ENCODE data around the gene ZNF423.

Gene ZNF423

DNA sequence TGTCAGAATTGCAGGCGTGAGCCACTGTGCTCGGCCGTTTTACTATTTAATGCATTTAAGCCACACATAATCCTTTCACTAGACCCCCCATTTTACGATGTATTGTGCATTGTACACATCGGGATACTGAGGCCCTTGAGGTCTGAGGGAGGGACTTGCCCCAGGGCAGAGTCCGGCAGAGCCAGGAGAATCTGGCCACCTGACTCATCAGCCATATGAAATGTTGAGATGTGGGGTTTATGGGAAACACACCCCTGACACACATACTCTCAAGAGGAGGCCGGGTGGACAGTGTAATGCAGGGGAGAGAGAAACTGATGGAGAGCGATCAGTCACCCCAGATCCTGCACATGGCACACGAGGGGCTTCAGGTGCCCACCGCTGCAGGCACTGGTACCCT is 196.6 kb downstream of the ZNF423 start:
- DNase-seq: no peak

DNA sequence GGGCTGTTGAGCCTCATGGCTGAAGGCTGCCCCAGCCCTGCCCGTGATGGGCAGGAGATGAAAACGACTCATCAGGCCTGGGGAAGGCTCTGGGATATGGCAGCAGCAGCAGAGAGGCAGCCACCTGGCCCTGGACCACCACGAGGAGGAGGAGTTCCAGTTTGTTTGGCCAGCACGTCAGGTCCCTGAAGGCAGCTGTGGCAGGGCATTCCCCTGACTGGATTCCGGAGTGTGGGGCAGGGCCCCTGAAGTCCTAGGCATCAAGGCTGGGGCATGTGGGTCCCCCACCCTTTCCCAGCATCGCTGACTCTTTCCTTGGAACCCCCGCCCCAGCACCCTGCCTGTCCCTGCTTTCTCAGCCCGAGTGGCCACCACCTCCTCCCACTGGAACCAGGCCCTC is 197.4 kb downstream of the ZNF423 start:
- no peak for DNase-seq

DNA sequence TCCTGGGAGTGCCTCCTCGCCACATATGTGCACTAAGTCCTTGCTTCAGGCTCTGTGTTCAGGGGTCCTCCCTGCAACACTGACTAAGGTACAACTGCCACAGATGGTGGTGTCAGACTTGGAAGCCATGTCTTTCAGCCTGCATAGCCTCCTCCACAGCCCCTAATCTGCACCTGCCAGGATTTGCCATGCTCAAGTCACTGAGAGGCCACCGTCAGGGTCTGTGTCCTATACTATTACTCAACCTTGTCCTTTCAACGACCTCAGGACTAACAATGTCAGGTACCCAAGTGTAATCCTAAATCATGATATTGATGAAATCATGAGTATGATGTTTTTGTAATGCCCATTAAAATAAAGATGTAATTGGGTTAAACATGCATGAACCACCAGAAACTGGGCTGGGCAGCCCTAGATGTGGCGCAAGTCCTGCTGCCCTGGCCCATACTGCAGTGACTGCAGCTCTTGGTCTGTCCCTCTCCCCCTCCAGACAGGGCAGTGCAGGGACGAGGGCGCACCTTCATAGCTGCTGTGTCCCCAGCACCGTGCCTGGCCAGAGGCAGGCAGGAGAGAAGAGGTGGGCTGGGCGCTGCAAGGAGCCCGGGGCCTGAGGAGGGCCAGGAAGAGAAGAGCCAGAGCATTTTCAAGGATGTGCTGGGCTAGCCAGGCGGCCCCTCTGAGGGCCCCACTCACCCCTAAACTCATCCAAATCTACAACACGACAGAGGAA is 198.0 kb downstream of the ZNF423 start:
- no peak for DNase-seq

DNA sequence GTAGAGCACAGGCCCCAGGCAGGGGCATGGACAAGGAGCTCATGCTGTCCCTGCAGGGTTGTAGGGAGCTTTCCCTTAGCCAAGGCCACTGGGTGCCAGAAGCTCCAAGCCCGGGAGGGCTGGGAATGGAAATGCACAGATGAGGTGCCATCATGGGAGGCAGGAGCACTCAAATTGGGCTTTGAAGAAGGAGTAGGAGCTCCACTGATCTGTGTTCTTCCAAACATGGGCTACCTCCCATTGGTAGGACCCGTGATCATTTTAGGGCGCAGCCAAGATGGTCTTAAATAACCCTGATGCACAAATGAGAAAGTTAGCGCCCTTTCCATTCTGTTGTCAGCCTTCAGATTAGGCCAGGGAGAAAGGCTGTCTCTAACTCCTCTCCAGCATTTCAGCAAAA is 201.5 kb downstream of the ZNF423 start:
- no peak for DNase-seq

DNA sequence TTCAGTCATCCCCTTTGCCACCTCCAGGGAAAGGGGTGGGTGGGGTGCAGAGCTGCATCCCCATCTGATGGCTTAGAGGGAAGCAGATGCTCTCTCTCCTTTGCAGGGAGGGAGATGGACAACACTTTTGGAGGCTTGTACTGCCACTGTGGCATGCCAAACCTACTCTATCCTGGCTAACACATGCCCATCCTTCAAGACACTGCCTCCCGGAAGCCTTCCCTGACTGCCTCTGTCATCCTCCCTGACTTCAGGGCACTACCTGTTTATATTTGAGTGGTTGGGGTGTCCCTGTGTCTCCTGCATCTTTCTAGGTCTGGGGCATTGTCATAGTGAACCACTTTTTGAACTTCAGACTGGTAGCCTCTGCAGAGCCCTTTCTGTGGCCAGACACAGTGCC is 202.3 kb downstream of the ZNF423 start:
- no peak for DNase-seq

DNA sequence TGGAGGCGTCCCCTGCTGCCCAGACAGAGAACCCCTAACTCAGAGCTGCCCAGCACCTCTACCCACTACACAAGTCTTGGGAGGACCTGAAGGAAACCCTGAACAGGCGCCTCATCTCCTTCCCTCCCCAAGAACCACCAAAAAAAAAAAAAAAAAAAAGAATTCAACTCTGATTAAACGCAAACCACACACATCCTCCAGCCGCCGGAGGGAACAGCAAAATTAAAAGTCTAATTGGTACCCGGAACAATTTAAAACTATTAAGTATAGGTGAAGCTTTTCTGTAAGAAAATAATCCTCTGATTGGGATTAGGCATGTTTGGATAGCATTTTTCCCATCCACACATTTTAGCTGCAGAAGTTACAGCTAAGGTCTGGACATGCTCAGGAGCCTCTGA is 202.7 kb downstream of the ZNF423 start:
- DNase-seq: no peak

DNA sequence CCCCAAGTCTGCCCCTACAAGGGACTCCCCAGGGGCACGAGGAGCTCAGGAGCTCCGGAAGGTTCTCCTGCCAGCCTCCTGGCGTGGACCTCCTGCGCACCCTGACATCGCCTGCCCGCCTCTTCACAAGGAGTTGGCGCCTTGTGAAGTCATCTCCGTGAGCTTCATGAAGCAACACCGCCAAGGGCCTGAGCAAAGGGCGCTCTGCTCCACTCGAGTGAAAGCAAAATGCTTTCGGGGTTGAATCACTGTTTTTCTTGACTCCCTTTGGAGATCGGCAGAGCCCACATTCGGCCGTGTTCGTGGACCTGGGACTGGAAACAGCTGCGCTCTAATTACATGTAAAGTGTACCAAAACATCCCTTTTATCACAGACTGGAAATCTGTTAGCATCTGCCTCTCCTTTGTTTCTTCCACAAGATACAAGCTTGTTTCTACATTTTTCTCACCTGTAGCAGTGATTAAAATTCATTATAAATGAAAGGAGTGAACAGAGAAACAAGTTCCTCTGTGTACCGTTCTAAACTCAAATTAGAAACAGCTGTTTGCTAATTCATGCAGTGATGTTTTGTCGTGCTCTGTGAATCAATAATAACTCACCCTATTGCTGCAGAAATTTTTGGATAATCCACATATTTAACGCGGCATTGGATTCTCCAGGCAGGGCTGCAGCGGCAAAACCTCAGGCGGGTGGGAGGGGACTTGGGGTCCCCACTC is 203.3 kb downstream of the ZNF423 start:
- DNase-seq: no peak

DNA sequence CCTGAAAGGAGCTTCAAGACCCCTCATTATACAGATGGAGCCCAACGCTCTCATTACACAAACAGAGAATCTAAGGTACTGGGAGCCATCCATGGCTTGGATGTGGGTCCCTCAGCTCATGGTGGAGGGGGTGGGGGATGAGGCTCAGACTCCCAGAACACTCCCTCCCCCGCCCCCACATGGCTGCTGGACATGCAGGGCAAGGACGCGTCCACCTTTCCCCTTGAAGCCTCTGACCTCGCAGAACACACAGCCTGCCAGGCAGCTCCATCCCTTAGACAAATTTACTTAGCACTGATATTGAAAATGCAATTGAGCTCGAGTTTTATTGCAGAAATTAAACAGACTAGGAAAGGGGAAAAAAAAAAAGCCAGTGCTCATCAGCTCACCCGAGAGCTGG is 203.9 kb downstream of the ZNF423 start:
- no peak for DNase-seq

DNA sequence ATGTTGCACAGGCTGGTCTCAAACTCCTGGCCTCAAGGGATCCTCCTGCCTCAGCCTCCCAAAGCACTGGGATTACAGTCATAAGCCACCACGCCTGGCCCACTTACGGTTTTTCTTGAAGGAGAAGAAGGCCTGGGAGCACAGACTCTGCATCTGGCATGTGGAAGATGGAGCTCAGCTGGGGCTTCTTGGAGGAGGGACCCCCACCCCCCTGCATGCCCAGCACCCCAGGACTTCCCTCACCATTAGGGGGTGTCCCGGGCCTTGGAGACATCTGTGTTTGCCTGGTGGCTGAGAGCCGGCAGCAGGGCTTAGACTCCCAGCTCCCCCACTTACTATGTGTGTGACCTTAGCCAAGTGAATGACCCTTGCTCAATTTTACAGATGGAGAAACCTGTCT is 204.7 kb downstream of the ZNF423 start:
- no peak for DNase-seq

DNA sequence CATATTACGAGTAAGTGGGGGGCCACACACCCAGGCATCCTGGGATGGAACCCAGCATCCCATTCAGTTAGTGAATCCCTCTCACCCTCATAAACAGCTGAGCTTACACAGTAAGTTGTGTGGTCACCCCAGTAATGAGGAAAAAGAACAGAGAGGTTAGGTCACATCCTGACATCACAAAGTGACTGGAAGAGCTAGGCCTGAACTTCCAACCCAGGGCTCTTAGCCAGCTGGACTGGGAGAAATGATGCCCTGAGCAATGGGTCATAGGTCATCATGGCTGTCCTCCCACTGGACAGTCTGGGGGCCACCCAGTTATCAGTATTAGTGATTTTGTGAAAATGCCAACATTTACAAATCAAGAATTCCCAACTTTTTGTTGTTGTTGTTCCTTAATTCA is 205.3 kb downstream of the ZNF423 start:
- no peak for DNase-seq

DNA sequence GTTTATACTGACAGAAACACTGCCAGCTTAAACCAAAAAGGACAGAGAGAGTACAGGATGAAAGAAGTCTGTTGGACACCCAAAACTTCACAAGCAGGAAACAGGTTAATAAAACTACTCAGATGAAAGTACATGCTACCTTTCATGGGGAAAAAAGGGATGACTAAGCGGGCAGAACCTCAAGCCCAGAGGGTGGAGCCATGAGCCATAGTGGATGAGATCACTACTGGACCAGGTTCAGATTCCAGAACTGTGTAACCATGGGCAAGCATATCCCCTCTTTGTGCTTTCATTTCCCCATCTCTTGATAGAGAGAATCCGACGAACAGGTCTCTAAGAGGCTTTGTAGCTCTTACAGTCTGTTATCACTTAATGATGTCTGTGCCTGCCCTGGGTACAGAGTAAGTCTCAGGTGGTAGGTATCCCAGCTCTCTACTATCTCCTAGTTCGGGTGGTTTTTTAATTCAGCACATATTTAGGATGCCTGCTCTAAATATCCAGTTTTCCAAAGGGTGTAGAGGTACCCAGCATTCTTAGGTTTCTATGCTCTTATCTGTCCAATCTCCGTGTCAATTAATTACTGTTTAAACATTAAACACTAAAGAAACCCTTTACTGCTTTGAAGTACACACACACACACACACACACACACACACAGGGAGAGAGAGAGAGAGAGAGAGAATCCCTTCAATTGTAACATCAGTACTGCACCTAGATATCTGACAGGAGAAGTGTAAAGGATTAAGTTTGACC is 206.7 kb downstream of the ZNF423 start:
- no peak for DNase-seq

DNA sequence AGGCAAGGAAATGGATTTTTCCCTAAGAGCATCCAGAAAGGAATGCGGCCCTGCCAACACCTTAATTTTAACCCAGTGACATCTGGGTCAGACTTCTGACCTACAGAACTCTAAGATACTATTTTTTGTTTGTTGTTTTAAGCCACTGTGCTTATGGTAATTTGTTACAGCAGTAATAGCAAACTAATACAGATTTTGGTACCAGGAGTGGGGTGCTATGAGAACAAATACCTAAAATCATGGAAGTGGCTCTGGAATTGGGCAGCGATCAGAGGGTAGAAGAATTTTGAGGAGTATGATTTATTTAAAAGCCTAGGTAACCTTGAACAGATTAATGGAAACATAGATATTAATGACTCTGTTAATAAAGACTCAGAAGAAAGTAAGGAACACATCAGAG is 208.2 kb downstream of the ZNF423 start:
- DNase-seq: no peak

DNA sequence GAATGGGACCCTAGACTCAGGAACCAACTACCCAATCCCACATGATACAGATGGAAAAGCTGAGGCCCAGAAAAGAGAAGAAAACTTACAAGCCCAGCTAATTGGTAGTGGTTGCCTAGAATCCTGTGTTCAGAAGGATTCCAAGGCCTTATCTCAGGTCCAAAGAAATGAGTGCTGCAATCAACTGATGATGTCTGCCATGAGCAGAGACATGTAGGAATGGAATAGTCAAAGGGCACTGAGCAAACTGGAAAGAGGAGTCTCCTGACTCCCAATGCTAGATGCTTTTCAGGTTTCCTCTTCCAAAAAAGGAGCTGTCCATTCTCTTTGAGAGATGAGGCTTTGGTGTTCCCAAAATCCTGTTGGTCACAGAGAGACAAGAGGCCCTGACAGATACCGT is 210.6 kb downstream of the ZNF423 start:
- no peak for DNase-seq

DNA sequence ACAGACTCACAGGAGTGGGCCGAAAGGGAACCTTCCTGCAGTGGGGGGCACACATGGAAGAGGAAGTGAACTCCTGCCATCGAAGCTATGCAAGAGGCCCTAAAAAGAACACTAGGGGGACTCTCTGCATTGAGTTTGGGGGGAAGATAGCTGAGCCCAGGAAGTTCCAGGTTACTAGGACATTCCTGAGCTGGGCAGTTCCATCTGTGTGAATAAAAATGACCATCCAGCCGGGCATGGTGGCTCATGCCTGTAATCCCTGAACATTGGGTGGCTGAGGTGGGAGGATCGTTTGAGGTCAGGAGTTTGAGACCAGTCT is 211.8 kb downstream of the ZNF423 start:
- DNase-seq: no peak

DNA sequence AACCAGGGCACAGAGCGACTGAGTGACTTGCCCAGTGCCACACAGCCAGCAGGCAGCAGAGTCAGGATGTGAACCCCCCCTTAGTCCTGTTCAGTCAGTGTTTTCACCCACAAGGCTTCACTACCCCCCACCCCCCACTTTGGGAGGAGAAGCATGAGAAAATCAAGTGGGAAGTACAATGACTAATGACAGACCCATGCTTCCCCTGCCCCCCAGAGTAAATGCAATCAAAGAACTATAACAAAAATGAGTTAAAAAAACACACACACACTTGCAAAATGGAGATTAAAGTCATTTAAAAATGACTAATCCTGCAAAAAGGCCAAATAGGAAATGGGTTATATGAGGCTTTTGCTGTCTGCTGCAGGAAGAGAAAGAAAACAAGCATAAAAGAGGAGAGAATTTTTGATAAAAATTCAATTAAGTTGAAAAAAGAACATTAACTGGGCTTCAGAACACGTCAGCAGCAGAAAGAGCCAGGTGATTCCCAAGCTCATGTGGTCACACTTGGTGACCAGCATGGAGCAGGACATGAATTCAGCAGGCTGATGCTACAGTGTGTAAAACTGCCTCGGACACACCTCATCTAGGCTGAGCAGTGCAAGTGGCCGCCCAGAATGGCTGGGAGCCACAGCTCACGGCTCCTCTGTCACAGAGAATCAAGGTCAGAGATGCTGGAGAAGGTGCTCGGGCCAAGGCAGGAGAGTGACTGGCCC is 212.3 kb downstream of the ZNF423 start:
- no peak for DNase-seq

DNA sequence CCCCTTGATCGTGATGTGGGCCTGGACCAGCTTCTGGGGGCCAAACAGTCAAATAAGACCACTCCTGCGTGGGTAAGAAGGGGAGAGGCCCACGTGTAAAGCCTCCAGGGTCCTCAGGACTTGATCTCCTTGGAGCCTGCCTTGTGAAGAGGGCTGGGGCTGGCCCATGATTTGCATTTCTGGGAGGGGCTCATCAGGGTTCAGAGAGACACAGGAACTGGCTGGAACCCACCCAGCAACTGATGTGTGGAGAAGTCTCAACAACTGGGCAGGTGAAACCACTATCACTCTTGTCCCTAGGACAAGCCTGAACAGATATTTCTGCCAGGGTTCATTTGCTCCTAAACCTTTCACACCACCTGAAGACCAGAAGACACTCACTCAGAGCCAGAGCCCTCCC is 214.7 kb downstream of the ZNF423 start:
- DNase-seq: no peak

DNA sequence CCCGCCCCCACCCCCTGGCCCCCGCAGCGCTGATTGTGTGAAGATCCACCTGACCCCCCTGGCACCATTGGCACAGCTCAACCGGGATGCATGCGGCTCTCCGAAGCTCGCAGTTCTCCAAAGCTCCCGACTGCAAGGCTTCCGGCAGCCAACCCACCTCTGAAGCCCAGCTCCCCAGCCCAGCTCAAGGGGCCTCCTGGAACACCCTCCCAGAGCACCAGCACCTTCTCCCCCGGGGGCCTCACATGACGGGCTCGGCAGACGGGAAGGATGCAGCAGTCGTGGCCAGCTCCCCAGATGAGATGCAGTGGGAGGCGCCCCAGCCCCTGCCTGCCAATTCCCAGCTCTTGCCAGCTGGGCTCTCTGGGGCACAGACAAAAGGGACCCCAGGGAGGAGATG is 215.3 kb downstream of the ZNF423 start:
- no peak for DNase-seq

DNA sequence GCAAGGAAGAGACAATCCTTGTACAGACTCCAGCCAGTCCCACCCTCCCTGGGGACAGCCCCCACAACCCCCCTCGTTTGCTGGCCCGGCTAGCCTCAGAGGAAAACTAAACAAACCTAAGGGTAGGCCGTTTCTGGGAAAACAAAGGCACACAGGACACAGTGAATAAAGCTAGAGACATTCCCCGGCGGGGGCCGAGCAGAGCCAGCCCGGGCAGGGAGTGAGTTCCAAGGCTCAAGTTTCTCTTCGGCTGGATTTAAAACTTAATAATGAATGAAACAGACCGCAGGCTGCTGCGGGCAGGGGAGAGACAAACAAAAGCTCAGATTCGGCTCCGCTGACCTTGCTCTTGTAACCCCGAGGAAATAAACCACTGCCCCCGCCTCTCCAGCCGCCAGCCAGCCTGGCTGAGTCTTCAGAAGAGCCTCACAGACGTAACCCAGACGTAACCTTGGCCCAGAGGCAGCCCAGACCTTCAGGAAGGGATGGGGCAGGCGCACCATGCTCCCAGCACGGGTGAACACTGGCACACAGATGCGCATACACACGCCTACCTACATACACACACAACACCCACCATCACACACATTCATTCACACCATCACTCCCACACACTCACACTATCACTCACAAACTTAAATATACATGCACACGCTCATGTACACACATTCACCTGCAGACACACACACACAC is 216.0 kb downstream of the ZNF423 start:
- DNase-seq: no peak

DNA sequence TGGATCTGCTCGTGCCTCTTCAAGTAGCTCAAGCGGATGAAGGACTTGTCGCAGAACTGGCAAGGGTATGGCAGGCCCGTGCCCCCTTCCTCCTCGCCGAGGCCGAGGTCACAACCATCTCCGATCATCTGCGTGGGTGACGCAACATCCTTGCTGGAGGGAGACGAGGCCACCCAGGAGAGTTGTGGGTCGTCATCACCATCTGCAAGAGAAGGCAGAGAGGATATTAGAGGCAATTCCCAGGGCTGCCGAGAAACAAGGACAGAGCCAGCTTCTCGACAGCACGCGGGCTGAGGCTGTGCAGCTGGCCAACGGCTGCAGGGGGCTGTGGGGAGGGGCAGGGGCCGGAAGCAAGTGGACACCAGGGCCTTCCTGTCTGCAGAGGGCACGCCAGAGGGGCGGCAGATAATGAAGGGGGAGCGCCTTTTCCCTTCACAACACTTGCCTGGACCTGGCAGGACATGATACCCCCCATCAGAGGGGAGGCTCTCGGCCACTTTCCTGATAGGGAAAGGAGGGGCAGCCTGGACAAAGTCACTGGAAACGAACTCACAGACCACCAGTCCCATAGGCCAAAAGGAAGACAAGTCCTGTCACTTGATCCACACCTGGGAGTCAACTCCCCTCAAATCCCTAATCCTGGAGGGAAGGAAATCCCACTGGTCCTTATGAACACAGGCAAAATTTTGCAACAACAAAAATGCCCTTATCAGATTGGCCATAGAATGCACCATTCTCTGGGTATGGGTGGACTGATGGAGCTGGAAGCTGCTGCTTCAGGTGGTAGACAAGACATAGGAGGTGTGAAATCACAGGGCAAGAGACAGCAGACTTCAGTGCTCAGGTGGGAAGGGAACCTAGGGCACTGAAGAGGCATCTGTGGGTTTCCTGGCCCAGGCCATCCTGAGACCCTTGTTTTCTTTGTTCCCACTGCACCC is 217.0 kb downstream of the ZNF423 start:
- no peak for DNase-seq

DNA sequence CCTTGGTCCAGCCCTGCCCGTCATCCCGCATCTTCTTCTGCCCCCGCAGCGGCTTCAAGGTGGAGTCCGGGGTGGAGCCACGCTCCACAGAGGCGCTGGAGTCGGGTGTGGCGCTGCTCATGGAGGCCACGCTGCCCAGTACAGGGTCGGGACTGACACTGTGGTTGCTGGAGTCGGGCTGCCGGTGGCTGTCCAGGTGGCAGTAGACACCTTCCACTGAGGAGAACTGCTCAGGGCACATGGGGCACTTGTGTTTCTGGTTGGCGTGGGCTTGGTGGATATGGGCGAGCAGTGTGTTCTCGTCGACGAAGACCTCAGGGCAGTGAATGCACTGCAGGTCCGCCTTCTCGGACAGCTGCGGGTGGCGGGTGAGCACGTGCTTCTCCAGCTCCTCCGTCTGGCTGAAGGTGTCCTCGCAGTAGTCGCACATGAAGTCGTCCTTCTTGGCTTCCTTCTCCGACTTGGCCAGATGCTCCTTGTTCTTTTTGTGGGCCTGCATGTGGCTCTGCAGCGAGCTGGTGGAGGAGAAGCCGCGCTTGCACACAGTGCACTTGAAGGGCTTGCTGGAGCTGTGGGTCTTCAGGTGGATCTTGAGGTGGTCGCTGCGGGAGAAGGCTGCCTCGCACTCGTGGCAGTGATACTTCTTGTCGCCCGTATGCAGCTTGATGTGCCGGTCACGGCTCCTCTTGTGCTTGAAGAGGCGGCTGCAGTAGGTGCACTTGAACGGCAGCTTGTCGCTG is 217.8 kb downstream of the ZNF423 start:
- no peak for DNase-seq

DNA sequence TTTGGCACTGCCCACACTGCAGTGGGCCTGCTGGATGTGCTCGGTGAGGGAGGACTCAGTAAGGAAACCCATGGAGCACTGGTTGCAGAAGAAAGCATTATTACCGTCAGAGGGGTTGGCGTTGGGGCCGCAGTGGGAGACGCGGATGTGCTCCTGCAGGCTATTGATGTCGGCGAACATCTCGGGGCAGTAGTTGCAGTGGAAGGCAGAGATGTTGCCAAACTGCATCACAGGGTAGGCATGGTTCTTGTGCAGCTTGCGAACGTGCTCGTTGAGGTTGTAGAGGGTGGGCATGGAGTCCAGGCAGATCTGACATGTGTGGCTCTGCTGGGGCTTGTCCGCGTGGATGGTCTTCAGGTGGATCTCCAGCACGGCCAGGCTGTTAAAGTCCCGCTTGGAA is 218.4 kb downstream of the ZNF423 start:
- DNase-seq: no peak

Measured in NCI-H1417 treated with DMSO at 0.1 percent for 48 hours (cell line).